SW 1271 (cell line): ENCODE measurements around the gene MBNL1.

Experiments used
- DNase-seq, 2 experiments: peaks; one replicate each; lab custom pipeline; 2025; lab: John Stamatoyannopoulos, UW

Gene MBNL1

GRCh38 chr3:152486364-152486763, 217.6 kb downstream of the MBNL1 start:
- DNase-seq = no peak

GRCh38 chr3:152488449-152488848, 219.7 kb downstream of the MBNL1 start:
- no peak for DNase-seq

- no peak for DNase-seq
These were observed 223.2 kb downstream of the MBNL1 start for GRCh38 chr3:152491922-152492321.

- DNase-seq = no peak
These were observed 227.6 kb downstream of the MBNL1 start for GRCh38 chr3:152496286-152496685.

- no peak for DNase-seq
These were observed 228.0 kb downstream of the MBNL1 start for GRCh38 chr3:152496716-152497115.

GRCh38 chr3:152497457-152497856, 228.7 kb downstream of the MBNL1 start:
- no peak for DNase-seq

GRCh38 chr3:152497890-152498289, 229.2 kb downstream of the MBNL1 start:
- DNase-seq = no peak

GRCh38 chr3:152499791-152500385, 231.2 kb downstream of the MBNL1 start:
- no peak for DNase-seq

GRCh38 chr3:152505926-152506325, 237.2 kb downstream of the MBNL1 start:
- DNase-seq = no peak

GRCh38 chr3:152508705-152509104, 240.0 kb downstream of the MBNL1 start:
- DNase-seq = peak in 1 of 2 experiments; percentile 22

GRCh38 chr3:152511904-152512303, 243.2 kb downstream of the MBNL1 start:
- DNase-seq = no peak

GRCh38 chr3:152513301-152513960, 244.7 kb downstream of the MBNL1 start:
- no peak for DNase-seq
